Measurements from ENCODE around the gene SHLD2. TPM values are rescaled to one million over a fixed set of nuclear protein-coding genes. Genes with fewer than 3 reads are reported as not detected.
"Not testable (repeated sequence)": the region's sequence is repeated elsewhere in the genome, so short reads cannot be mapped to it uniquely, and the experiment has no call there.

Gene SHLD2
- total RNA-seq, 1 donor from 2014 or later, result 22.4 TPM

- H3K36me3 Mint-ChIP-seq; H3K27me3 Mint-ChIP-seq (ENCODE audit: low read depth); H3K4me3 Mint-ChIP-seq; H3K9me3 Mint-ChIP-seq; DNase-seq (ENCODE audit: low spot score in 2 of 2, unreplicated experiment in 2 of 2); H3K4me1 Mint-ChIP-seq: not testable (repeated sequence)
- H3K27ac Mint-ChIP-seq, result peak overlapping the region; percentile 76
These were observed 11.3 kb upstream of the SHLD2 start for GRCh38 chr10:87083576-87084290.

DNA sequence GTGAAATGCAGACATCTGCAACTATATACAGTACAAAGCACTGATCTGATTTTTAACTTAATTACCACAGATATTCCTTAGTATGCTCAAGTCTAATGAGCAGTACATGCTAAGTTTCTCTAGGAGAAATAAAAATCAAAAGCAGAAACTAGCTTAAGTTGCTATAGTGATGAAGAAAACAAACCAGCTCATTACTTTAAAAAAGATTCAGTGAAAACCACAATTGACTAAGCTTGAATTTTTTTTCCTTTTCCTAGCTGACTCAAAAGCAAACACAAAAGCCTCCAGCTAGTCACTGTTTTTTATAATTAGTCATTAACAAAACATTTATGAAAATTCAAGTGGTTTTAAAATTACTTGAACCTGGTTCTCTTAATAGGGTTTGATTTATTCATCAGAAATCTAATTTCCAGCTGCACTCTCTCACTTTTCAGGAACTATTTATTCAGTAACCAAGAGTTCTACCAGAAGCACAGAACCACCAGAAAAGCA lies 10.7 kb upstream of the SHLD2 start:
- not testable (repeated sequence) for H3K27ac Mint-ChIP-seq; DNase-seq (ENCODE audit: low spot score in 2 of 2, unreplicated experiment in 2 of 2); H3K36me3 Mint-ChIP-seq; H3K27me3 Mint-ChIP-seq (ENCODE audit: low read depth); H3K9me3 Mint-ChIP-seq; H3K4me3 Mint-ChIP-seq; H3K4me1 Mint-ChIP-seq

DNA sequence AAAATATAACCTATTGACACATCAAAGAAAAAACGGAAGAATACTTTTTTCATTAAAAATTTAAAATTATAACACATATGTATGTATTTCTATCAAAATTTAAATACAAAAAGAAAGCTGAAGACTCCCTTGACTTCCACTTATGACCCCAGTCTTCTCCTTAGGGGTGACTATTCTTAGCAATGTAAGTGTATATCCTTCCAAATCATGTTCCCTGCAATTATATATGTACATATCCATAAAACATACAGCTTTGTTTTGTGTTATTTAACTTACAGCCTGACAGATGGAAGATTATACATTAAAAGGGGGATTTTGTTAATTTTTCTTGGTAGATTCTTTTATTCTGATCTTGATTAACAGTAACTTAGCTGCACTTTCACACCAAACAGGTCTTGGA lies 9.5 kb upstream of the SHLD2 start:
- Mint-ChIP-seq H3K9me3 (no peaks in the 10 kb centered on the region), H3K36me3 (peaks cover 7% of the 10 kb centered on the region), H3K27ac (no peak overlapping the region), H3K27me3 (ENCODE audit: low read depth) (no peaks in the 10 kb centered on the region), H3K4me1 (peaks cover 11% of the 10 kb centered on the region), H3K4me3 (no peak overlapping the region)
- TF ChIP-seq, protein P1, sequence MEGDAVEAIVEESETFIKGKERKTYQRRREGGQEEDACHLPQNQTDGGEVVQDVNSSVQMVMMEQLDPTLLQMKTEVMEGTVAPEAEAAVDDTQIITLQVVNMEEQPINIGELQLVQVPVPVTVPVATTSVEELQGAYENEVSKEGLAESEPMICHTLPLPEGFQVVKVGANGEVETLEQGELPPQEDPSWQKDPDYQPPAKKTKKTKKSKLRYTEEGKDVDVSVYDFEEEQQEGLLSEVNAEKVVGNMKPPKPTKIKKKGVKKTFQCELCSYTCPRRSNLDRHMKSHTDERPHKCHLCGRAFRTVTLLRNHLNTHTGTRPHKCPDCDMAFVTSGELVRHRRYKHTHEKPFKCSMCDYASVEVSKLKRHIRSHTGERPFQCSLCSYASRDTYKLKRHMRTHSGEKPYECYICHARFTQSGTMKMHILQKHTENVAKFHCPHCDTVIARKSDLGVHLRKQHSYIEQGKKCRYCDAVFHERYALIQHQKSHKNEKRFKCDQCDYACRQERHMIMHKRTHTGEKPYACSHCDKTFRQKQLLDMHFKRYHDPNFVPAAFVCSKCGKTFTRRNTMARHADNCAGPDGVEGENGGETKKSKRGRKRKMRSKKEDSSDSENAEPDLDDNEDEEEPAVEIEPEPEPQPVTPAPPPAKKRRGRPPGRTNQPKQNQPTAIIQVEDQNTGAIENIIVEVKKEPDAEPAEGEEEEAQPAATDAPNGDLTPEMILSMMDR (IDR thresholded peaks at IDR 0.05; ENCODE audit: unreplicated experiment), result no peak
- no peak for DNase-seq (ENCODE audit: low spot score in 2 of 2, unreplicated experiment in 2 of 2)

DNA sequence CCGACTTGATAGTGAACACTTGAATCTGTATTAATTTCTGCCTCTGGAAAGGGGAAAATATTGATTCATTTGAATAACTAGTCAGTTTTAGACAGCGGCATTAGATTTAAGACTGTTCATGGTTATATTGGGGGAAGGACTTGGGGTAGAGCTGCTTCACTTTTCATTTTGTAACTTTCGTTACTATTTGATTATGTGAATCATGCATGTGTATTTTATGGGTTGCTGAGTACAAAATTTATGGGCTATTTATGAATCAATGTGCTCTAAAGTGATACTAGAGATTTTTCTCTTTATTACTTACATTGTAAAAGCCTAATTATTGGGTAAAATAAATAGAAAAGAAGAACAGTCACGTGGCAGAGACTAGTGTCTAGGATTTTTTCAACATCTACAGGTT lies 5.3 kb upstream of the SHLD2 start:
- Mint-ChIP-seq H3K36me3 (peaks cover 6% of the 10 kb centered on the region), H3K4me1 (peaks cover 37% of the 10 kb centered on the region), H3K27ac (no peak overlapping the region), H3K9me3 (no peaks in the 10 kb centered on the region), H3K4me3 (no peak overlapping the region), H3K27me3 (ENCODE audit: low read depth) (no peaks in the 10 kb centered on the region)
- no peak for DNase-seq (ENCODE audit: low spot score in 2 of 2, unreplicated experiment in 2 of 2)
- TF ChIP-seq, protein P1 (IDR thresholded peaks at IDR 0.05; ENCODE audit: unreplicated experiment), result no peak

DNA sequence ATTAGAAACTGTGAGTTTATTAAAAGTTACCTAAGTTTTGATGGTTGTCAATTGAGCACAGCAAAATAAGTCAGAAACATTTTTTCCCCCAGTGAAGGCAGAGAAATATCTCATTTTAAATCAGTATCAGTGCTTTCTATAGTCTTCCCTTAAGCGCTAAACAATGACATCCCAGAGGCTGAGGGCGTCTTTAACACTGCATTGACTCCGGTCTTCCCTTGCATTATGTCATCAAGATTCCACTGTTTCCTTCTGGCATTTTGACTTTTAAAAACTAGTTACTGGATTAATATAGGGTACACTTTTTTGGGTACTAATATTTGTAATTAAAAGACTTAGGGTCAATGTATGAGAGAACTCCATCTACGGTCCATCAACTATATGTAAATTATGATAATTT lies 4.2 kb upstream of the SHLD2 start:
- TF ChIP-seq, protein P1 (IDR thresholded peaks at IDR 0.05; ENCODE audit: unreplicated experiment), result no peak
- peaks cover 35% of the 10 kb centered on the region for H3K4me1 Mint-ChIP-seq
- H3K9me3 Mint-ChIP-seq, result no peaks in the 10 kb centered on the region
- no peak overlapping the region for H3K27ac Mint-ChIP-seq
- H3K36me3 Mint-ChIP-seq, result peaks cover 6% of the 10 kb centered on the region
- H3K4me3 Mint-ChIP-seq, result no peak overlapping the region
- no peak for DNase-seq (ENCODE audit: low spot score in 2 of 2, unreplicated experiment in 2 of 2)
- no peaks in the 10 kb centered on the region for H3K27me3 Mint-ChIP-seq (ENCODE audit: low read depth)

GRCh38 chr10:87092376-87092860 lies 2.6 kb upstream of the SHLD2 start:
- Mint-ChIP-seq H3K36me3 (no peaks in the 10 kb centered on the region), H3K27me3 (ENCODE audit: low read depth) (no peaks in the 10 kb centered on the region), H3K27ac (peak overlapping the region; percentile 93), H3K4me3 (peak overlapping the region; percentile 85), H3K9me3 (no peaks in the 10 kb centered on the region), H3K4me1 (peaks cover 35% of the 10 kb centered on the region)
- TF ChIP-seq, protein P1 (IDR thresholded peaks at IDR 0.05; ENCODE audit: unreplicated experiment), result no peak
- no peak for DNase-seq (ENCODE audit: low spot score in 2 of 2, unreplicated experiment in 2 of 2)
